Mononuclear cell (primary cell): ENCODE data around the gene EOLA1. TPM values are rescaled to one million over a fixed set of nuclear protein-coding genes. Genes with fewer than 3 reads are reported as not detected.
"Not testable (repeated sequence)": the region's sequence is repeated elsewhere in the genome, so short reads cannot be mapped to it uniquely, and the experiment has no call there.

ENCODE experiments used
- H3K27me3 ChIP-seq: 2 replicates; pipeline ENCODE4 v1.6.0; 2011; ENCODE audit warnings: low read length, control low read depth; ENCODE audit not compliant: insufficient read depth
- H3K4me1 ChIP-seq: 2 replicates; pipeline ENCODE4 v1.5.1; 2011; ENCODE audit warnings: mild to moderate bottlenecking, low read length, control low read depth; ENCODE audit not compliant: insufficient read depth
- H3K4me3 ChIP-seq: 2 replicates; pipeline ENCODE4 v1.5.1; 2011; ENCODE audit warnings: mild to moderate bottlenecking, low read length, moderate library complexity
- H3K9me3 ChIP-seq: 2 replicates; pipeline ENCODE4 v1.5.1; 2011; ENCODE audit warnings: low read depth, mild to moderate bottlenecking, control low read depth, low read length
- total RNA-seq: library from RNA; depleted of rRNA; stranded (reverse); fragments of >200 nt; gene quantifications from one replicate; pipeline ENCODE4 v1.2.3, GENCODE V29; 2012

Gene EOLA1
- 15.8 TPM for total RNA-seq

DNA sequence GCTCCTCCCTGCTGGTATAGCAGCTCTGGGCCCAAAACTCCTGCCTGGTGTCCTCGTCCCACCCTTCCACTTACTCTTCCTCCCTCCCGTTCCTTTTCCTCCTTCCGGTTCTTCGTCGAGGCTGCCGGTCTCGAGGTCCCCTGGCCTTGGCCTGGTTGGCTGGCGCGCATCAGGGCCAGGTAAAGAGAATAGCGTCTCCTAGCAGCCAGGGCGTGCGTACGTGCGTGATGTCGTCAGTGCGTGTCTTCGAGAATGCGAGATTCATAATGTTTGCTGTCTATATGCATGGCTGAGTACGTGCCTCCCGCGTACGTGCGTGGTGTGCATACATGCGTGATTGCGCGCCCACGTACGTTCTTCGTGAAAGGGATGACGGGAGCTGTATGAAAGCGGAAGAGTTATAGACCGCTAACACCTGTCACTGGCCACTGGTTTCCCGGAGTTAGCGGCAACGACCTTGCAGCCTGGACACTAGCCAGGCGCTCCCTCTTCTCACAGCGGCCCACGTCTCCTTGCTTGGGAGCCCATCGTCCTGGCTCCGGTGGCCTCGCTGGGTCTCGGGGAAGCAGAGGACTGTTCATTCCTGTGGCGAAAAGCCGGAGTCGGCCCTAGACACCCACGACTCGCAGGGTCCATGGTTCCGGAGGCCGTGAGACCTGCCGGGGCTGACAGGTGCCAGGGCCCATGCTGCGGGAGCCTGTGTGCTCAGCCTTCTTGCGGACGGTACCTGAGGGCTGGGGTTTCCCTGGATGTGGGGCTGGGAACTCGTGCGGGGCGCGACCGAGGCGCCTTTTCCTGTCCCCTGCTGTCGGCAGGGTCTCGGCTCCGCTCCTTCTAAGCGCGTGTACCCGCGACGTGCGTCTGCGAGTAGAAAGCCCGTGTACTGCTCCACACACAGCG lies at the start of gene EOLA1:
TSS of gene EOLA1 (plus strand) at position 392 of the 900 bp plus-strand sequence. CDS start 4,619 bp downstream, outside the sequence.
- Histone ChIP-seq H3K27me3 (no peaks in the 10 kb centered on the region), H3K9me3 (no peaks in the 10 kb centered on the region), H3K4me3 (peak within 1 kb of the TSS; percentile 72), H3K4me1 (peaks cover 13% of the 10 kb centered on the region)

DNA sequence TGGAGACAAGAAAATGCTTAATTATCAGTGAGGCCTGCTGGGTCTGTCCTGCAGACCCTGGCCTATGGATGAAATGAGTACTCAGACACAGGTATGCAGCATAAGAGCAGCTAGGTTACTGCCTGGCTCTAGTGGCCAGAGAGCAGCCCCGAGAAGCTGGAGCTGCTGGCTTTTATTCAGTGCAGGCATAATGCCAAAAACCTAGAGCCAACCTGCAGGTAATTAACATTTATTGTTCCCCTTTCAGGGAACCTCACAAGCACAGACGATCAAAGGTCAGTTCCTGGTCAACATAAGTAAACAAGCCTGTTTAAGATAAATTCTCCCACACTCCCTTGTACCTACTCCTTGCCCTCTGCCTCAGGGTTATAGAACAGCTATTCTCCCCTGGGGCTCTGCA lies 49.0 kb upstream of the EOLA1 start:
- Histone ChIP-seq H3K4me3 (no peak overlapping the region), H3K4me1 (no peaks in the 10 kb centered on the region), H3K27me3 (no peaks in the 10 kb centered on the region), H3K9me3 (no peaks in the 10 kb centered on the region)

DNA sequence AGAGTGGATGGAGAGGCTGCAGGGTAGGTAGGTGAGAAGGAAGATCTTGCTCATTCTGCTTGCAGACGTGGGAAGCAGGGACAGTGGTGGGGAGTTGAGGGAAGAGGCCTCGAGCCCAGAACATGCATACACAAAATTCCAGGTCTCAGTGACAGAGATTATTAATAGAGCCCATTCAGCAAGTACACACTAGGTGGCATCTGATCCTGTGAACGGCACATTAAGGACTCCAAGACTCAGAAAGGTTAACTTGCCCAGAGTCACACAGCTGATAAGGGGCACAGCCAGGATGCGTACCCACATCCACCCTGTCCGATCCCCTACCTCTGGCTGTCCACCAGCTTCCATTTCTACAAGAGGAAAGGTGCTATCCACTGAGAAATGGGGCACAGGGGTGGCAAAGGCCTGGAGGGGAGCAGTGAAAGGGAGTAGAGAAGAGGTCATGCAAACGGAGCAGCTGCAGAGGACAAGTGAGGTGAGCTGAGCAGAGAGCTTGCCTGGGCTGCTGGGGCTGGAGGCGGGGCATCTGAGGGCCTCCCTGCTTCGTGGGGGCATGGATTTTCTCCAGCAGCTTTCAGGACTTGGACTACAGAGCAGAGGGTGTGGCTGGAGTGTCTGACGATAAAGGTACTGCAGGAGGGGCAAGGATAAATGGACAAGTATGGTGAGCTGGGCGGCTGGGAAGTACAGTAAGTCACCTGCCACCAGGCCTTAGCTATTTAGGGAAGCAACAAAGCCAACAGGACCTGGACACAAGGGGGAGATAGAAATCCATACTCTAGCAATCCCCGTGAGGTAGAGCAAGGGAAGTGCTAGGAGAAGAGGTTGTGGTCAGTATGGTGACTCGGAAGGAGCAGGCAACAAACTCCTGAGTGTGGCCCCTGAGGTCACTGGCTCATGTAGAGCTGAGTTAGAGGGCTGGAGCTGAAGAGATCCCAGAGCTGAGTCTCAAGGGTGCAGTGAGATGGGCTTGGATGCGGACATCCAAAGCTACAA lies 46.9 kb upstream of the EOLA1 start:
- H3K27me3 ChIP-seq = no peaks in the 10 kb centered on the region
- H3K4me3 ChIP-seq = no peak overlapping the region
- H3K9me3 ChIP-seq = no peaks in the 10 kb centered on the region
- no peaks in the 10 kb centered on the region for H3K4me1 ChIP-seq

DNA sequence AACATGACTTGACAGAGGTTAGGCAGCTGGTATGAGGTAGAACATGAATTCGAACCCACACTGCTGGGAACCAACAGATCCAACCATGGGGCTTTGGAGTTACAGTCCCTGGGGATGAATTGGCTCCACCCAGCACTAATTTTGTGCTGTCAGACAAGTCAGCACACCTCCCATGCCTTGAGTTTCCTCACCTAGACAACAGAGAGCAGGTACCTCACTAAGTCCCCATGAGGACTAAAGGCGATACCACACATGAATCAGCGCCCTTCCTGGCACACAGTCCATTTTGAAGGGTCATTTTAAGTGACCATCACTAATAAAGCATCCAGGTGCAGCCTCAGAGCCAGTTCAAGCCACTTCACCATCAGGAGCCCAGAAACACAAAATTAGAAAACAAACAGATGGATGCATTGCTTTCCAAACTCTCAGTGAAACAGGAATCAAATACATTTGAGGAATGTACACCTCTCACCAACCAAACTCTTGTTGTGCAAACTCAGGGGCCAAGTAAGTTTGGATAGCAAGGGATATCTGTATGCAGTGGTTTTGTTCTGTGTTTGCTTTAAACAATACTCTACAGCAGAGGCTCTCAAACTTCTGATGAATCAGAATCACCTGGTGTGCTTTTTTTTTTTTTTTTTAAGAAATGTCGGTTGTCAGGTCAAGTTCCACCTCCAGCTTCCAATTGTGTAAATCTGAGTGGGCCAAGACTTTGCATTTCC lies 45.8 kb upstream of the EOLA1 start:
- Histone ChIP-seq H3K4me1 (no peaks in the 10 kb centered on the region), H3K27me3 (no peaks in the 10 kb centered on the region), H3K9me3 (no peaks in the 10 kb centered on the region), H3K4me3 (no peak overlapping the region)

DNA sequence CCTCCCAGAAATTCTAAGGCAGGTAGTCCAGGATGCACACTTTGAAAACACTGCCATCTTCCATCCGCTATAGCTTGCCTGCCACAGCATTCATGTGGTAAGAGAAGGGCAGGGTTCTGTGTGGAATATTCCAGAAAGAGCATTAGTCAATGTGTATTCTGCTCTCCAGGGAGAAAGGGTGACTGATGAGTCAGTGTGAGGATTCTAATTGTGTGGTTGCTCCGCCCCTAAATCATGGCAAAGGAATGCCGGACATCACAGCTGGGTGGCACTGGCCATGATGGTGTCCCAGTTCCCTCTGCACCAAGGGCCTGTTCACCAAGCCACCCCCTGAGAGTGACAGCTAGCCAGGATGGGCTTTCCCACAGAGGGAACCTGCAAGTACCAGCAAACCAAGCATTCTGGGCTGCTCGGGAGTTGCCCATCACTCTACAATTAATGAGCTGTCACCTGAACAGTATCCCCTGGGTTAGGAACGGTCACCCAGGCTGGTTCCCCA lies 45.2 kb upstream of the EOLA1 start:
- Histone ChIP-seq H3K4me1 (no peaks in the 10 kb centered on the region), H3K27me3 (no peaks in the 10 kb centered on the region), H3K9me3 (no peaks in the 10 kb centered on the region), H3K4me3 (no peak overlapping the region)

DNA sequence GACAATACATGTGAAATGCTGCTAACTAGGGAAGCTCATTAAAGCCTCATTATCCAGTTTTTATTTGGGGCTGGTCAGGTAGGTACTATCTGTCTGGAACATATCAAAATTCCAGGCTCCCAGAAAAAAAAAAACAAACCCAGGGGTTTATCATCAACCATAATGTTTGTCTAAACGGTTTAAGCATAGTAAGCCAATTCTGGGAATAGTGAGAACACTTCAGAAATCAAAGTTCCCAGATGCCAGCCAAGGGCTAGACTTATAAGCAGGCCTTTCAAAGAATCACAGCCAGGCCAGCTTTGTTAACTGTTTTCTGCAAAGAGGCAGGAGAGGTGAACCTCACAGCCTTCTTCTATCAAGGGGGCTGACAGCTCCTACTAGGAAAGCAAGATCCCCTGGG lies 43.8 kb upstream of the EOLA1 start:
- no peaks in the 10 kb centered on the region for H3K27me3 ChIP-seq
- no peak overlapping the region for H3K4me3 ChIP-seq
- H3K9me3 ChIP-seq = no peaks in the 10 kb centered on the region
- peaks cover 7% of the 10 kb centered on the region for H3K4me1 ChIP-seq

DNA sequence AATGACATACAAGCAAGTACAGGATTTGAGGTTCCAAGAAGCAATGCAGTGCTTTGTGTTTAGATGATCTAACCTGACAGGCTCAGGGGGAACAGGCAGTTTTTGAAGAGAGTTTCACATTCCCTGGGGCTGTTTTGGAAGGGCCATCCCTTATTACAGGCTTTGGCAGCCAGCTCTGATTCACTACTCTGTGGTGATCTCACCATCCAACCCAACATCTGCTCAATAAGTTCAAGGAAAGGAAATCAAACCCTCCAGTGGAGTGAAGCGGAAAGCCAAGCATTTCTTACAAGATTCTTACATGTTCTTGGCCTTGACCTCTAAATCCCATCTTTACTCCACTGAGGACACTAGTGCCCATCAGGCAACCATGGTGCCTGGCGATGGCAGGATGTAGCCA lies 43.2 kb upstream of the EOLA1 start:
- H3K4me3 ChIP-seq = no peak overlapping the region

DNA sequence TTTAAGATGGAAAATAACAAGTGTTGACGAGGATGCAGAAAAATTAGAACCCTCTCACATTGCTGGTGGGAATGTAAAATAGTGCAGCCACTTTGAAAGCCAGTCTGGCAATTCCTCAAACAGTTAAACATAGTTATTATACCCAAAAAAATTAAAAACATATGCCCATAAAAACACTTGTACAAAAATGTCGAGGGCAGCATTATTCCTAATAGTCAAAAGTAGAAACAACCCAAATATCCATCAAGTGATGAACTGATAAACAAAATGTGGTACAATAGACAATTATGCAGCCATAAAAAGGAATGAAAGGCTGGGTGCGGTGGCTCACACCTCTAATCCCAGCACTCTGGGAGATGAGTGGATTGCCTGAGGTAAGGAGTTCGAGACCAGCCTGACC lies 42.0 kb upstream of the EOLA1 start:
- Histone ChIP-seq H3K27me3 (no peaks in the 10 kb centered on the region), H3K9me3 (no peaks in the 10 kb centered on the region), H3K4me1 (peaks cover 16% of the 10 kb centered on the region), H3K4me3 (no peak overlapping the region)

More for the DNA sequence above, 43.2 kb upstream of the EOLA1 start:
- Histone ChIP-seq H3K4me1 (peaks cover 10% of the 10 kb centered on the region), H3K27me3 (no peaks in the 10 kb centered on the region), H3K9me3 (no peaks in the 10 kb centered on the region)

DNA sequence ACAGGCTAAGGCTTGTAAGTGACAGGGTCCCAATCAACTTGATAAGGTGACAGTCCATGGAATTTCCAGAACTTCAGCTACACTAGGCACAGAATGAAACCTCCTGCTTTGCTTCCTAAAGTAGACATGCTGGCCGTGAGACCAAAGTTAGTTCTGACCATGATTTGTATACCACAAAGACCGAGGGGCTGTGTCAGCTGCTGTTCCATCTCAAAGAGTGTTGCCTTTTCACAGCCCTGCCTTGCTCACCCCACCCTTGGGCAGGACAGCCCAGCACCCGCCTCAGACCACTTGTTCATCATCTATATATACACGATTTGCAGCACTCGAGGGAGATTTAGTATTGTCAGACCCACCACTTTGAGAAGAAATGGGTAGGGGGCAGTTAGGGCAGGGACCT lies 41.0 kb upstream of the EOLA1 start:
- H3K27me3 ChIP-seq = no peaks in the 10 kb centered on the region
- H3K4me3 ChIP-seq = no peak overlapping the region
- peaks cover 25% of the 10 kb centered on the region for H3K4me1 ChIP-seq
- no peaks in the 10 kb centered on the region for H3K9me3 ChIP-seq

DNA sequence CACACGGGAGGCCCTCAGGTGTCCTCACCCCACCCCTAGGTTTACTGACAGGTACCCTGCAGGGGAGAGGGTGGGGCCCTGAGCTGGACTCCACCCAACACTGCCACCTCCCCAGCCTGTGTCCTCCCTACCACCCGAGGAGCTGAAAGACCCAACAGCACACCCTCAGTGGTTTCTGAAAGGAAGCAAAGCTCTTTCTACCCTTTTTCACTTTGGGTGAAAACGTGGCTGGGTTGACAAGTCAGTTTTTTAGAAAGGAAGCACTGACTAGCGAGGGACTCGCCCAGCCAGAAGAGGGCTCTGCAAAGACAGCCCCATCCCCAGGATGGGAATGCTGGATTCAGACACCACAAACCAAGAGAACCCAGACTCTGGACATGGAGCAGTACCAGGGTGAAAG lies 37.9 kb upstream of the EOLA1 start:
- not testable (repeated sequence) for H3K9me3 ChIP-seq, H3K4me3 ChIP-seq, H3K27me3 ChIP-seq
- peaks cover 32% of the 10 kb centered on the region for H3K4me1 ChIP-seq

DNA sequence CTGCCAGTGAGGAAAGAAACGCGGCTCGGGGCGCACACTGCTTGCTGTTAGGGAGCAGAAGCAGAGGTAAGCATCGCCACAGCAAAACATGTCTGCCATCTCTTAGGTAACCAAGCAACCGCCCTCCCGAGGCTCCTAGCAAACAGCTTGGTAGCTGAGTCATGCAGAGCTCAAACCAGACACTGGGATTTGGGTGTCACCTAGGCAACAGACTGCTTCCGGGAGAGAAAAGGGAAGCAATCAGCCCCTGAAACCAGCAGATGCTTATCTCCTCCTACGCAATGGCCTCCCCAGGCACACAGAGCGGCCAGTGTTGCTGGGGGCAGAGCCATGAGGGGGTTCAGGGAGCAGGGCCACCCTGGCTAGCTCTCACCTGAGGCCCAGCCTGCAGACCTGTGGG lies 37.4 kb upstream of the EOLA1 start:
- peak overlapping the region; percentile 12 for H3K4me3 ChIP-seq
- not testable (repeated sequence) for H3K9me3 ChIP-seq, H3K27me3 ChIP-seq
- peaks cover 32% of the 10 kb centered on the region for H3K4me1 ChIP-seq

DNA sequence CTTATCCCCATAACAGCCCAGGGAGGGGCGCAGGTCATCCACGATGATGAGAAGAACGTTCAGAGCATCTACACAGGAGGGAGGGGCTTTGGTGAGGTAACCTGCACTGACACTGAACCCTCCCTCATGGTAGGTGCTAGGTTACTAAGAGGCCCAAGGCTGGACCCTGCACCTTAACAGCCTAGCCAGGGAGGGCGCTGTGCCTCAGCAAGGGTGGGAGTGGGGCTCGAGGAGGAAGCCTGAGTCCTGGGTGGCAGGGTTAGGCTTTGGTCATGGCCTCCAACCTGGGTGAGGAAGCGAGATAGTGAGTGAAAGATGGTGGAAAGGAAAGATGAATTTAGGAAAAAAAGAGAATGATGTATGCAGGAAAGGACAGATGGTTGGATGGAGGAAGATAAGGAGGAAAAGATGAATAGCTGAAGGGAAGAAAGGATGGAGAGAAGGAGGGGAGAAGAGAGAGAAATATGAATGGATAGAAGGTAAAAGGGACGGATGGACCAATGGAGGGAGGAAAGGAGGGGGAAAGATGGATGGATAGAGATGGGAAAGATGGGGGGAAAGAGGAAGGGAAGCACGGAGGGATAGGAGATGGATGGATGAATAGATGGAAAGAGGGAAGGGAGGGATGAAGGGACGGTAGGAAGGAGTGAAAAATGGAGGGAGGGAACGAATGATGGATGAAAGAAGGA lies 36.4 kb upstream of the EOLA1 start:
- H3K9me3 ChIP-seq = no peaks in the 10 kb centered on the region
- peak overlapping the region; percentile 64 for H3K4me3 ChIP-seq
- H3K4me1 ChIP-seq = peaks cover 32% of the 10 kb centered on the region
- H3K27me3 ChIP-seq = no peaks in the 10 kb centered on the region

DNA sequence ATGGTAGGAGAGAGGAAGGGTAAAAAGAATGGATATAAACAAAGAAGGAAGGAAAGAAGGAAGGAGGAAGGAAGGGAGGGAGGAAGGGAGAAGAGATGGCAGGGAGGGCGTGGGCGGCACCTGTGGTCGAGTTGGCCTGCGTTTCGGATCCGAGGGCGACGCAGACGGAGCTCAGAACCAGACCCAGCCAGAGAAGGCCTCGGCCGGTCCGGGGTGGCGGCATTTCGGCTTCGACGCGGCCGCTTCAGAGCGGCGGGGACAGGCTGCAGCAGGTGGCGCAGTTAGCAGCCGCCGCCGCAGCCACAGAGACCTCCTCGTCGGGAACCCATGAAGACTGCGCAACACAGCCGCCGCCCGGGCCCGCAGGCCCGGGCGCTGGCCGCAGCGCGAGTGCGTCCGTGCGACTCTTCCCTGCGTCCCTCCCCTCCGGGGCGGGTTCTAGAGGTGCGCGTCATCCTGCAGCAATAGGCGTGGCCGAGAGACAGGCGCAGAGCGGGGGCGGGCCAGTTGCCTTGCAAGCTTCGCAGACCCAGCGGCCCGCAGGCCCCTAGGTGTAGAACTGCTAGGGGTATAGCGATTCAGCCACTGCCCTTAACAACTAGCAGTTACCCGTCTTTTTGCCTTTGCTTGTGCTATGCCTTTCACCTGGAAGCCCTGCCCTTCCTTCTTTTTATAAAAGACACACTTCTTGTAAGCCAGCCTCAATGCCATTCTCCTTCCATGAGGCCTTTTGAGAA lies 35.7 kb upstream of the EOLA1 start, which contains the start of gene IDS:
TSS of gene IDS (minus strand) at position 392 of the 737 bp plus-strand sequence. CDS start at position 223, 169 bp downstream.
- Histone ChIP-seq H3K27me3 (no peaks in the 10 kb centered on the region), H3K4me3 (peak within 1 kb of the TSS; percentile 64), H3K4me1 (peaks cover 36% of the 10 kb centered on the region), H3K9me3 (no peaks in the 10 kb centered on the region)
